ENCODE data around the gene KXD1. TPM values are rescaled to one million over a fixed set of nuclear protein-coding genes. Genes with fewer than 3 reads are reported as not detected.

Gene KXD1
- total and polyA plus RNA-seq, 10 of the 15 experiments (the other 5 are each of a cell fraction or from before 2014, with no cell fraction given) = 27.5 to 209 (median 129) TPM

GRCh38 chr19:18589380-18590272, 32.0 kb downstream of the KXD1 start:
- no TSS peak for BruUV-seq (replicated peaks)
- Histone ChIP-seq H3K4me1 (ENCODE audit: control insufficient read depth, insufficient read depth, low read length) (peaks cover 34% of the 10 kb centered on the region), H3K27me3 (replicated peaks in 1 of 2; ENCODE audit: control insufficient read depth in 2 of 2, insufficient read depth in 2 of 2, low read length in 1 of 2) (peaks cover 0 to 2% of the 10 kb centered on the region in 2 experiments; a peak in 1 of 4 replicates), H3K36me3 (ENCODE audit: control insufficient read depth in 2 of 2, insufficient read depth in 2 of 2, low read length in 1 of 2) (peaks cover 0 to 3% of the 10 kb centered on the region in 2 experiments; a peak in 1 of 4 replicates), H3K79me2 (ENCODE audit: control insufficient read depth, insufficient read depth, low read length) (peaks cover 4% of the 10 kb centered on the region; the same call in 1 of the 2 replicates), H4K20me1 (ENCODE audit: control insufficient read depth, insufficient read depth) (no peaks in the 10 kb centered on the region; the same call in 1 of the 2 replicates), H2AFZ (ENCODE audit: control insufficient read depth, low read depth, low read length) (peak overlapping the region; percentile 72), H3K9ac (ENCODE audit: control insufficient read depth, insufficient read depth, low read length) (peak overlapping the region; percentile 66), H3K4me3 (peak overlapping the region; percentile 70), H3K9me3 (replicated peaks; ENCODE audit: control insufficient read depth, insufficient read depth, low read length) (no peaks in the 10 kb centered on the region), H3K27ac (ENCODE audit: control insufficient read depth, insufficient read depth) (peak overlapping the region; percentile 72), H3K4me2 (ENCODE audit: control insufficient read depth, insufficient read depth) (peak overlapping the region; percentile 98)
- WGBS (ENCODE audit: insufficient coverage, insufficient replicate concordance, low lambda C conversion rate, missing lambda C conversion rate) = 21% methylated on average over 52 of the region's 52 CpGs
- ChIA-PET SMC1A (ENCODE audit: uncharacterized antibody, unreplicated experiment) (interaction anchor here (0.7 to 5.2 kb wide), 12 partner anchors 13 to 259 kb away, joined by 3 to 44 read pairs (median 3); partner anchors contain the start of genes KXD1 and UBA52), CTCF (interaction anchor here (0.6 to 6.0 kb wide), 21 partner anchors 9 to 398 kb away, joined by 3 to 64 read pairs (median 5); partner anchors contain the start of genes ELL, FKBP8, KXD1 and UBA52), RAD21 (ENCODE audit: unreplicated experiment) (interaction anchor here (1.2 to 4.8 kb wide), 5 partner anchors 31 to 139 kb away, joined by 3 to 35 read pairs (median 20); partner anchors contain the start of genes ELL, FKBP8 and KXD1), POLR2A (interaction anchor here (0.6 to 6.0 kb wide), 7 partner anchors 17 to 194 kb away, joined by 3 to 43 read pairs (median 21); partner anchors contain the start of genes ELL, FKBP8, KXD1 and UBA52)
- no peak for FAIRE-seq
- peak; percentile 73 for ATAC-seq
- no peak for DNase-seq (ENCODE audit: low read depth, low spot score)
- in situ Hi-C loops (cut with MboI) (no loop called here), intact Hi-C loops (cut with micrococcal nuclease; ENCODE audit: unreplicated experiment) (loop anchor here (2.0 to 5.0 kb wide), 5 partner anchors 47 to 258 kb away; partner anchors contain the start of genes ELL, FKBP8 and UPF1)
- TF ChIP-seq LARP7 (IDR thresholded peaks at IDR 0.05) (peak; percentile 17; the same call in 1 of the 2 replicates), MLLT1 (IDR thresholded peaks at IDR 0.05) (peak; percentile 82), BHLHE40 (IDR thresholded peaks at IDR 0.05; ENCODE audit: borderline replicate concordance in 1 of 2, low read depth in 2 of 2, low read length in 1 of 2) (peak; percentile 58 to 92; a peak in 3 of 4 replicates), ETV6 (conservative IDR thresholded peaks at IDR 0.05 in 1 of 2, IDR thresholded peaks at IDR 0.05 in 1 of 2; ENCODE audit: borderline replicate concordance in 1 of 2, low read depth in 1 of 2) (no peak), RELA (IDR thresholded peaks at IDR 0.05; ENCODE audit: borderline replicate concordance, partially characterized antibody) (no peak), IKZF2 (IDR thresholded peaks at IDR 0.05) (peak; percentile 55 to 57; a peak in 3 of 4 replicates)
- TF ChIP-seq, protein P1, sequence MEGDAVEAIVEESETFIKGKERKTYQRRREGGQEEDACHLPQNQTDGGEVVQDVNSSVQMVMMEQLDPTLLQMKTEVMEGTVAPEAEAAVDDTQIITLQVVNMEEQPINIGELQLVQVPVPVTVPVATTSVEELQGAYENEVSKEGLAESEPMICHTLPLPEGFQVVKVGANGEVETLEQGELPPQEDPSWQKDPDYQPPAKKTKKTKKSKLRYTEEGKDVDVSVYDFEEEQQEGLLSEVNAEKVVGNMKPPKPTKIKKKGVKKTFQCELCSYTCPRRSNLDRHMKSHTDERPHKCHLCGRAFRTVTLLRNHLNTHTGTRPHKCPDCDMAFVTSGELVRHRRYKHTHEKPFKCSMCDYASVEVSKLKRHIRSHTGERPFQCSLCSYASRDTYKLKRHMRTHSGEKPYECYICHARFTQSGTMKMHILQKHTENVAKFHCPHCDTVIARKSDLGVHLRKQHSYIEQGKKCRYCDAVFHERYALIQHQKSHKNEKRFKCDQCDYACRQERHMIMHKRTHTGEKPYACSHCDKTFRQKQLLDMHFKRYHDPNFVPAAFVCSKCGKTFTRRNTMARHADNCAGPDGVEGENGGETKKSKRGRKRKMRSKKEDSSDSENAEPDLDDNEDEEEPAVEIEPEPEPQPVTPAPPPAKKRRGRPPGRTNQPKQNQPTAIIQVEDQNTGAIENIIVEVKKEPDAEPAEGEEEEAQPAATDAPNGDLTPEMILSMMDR (IDR thresholded peaks at IDR 0.05 in 2 of 3, conservative IDR thresholded peaks at IDR 0.05 in 1 of 3; ENCODE audit: control insufficient read depth in 2 of 3, extremely low read depth in 1 of 3, insufficient read depth in 1 of 3, low read depth in 3 of 3, low read length in 3 of 3) = peak; percentile 4 to 24 (median 11); a peak in 1 of 6 replicates
- TF ChIP-seq, protein P2, sequence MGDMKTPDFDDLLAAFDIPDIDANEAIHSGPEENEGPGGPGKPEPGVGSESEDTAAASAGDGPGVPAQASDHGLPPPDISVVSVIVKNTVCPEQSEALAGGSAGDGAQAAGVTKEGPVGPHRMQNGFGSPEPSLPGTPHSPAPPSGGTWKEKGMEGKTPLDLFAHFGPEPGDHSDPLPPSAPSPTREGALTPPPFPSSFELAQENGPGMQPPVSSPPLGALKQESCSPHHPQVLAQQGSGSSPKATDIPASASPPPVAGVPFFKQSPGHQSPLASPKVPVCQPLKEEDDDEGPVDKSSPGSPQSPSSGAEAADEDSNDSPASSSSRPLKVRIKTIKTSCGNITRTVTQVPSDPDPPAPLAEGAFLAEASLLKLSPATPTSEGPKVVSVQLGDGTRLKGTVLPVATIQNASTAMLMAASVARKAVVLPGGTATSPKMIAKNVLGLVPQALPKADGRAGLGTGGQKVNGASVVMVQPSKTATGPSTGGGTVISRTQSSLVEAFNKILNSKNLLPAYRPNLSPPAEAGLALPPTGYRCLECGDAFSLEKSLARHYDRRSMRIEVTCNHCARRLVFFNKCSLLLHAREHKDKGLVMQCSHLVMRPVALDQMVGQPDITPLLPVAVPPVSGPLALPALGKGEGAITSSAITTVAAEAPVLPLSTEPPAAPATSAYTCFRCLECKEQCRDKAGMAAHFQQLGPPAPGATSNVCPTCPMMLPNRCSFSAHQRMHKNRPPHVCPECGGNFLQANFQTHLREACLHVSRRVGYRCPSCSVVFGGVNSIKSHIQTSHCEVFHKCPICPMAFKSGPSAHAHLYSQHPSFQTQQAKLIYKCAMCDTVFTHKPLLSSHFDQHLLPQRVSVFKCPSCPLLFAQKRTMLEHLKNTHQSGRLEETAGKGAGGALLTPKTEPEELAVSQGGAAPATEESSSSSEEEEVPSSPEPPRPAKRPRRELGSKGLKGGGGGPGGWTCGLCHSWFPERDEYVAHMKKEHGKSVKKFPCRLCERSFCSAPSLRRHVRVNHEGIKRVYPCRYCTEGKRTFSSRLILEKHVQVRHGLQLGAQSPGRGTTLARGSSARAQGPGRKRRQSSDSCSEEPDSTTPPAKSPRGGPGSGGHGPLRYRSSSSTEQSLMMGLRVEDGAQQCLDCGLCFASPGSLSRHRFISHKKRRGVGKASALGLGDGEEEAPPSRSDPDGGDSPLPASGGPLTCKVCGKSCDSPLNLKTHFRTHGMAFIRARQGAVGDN (IDR thresholded peaks at IDR 0.05) = peak; percentile 98
- TF ChIP-seq, protein P3, sequence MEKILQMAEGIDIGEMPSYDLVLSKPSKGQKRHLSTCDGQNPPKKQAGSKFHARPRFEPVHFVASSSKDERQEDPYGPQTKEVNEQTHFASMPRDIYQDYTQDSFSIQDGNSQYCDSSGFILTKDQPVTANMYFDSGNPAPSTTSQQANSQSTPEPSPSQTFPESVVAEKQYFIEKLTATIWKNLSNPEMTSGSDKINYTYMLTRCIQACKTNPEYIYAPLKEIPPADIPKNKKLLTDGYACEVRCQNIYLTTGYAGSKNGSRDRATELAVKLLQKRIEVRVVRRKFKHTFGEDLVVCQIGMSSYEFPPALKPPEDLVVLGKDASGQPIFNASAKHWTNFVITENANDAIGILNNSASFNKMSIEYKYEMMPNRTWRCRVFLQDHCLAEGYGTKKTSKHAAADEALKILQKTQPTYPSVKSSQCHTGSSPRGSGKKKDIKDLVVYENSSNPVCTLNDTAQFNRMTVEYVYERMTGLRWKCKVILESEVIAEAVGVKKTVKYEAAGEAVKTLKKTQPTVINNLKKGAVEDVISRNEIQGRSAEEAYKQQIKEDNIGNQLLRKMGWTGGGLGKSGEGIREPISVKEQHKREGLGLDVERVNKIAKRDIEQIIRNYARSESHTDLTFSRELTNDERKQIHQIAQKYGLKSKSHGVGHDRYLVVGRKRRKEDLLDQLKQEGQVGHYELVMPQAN (conservative IDR thresholded peaks at IDR 0.05) = peak; percentile 83
